ENCODE results near the gene AMD1.
"Not testable (repeated sequence)": the region's sequence is repeated elsewhere in the genome, so short reads cannot be mapped to it uniquely, and the experiment has no call there.

The AMD1 gene

DNA sequence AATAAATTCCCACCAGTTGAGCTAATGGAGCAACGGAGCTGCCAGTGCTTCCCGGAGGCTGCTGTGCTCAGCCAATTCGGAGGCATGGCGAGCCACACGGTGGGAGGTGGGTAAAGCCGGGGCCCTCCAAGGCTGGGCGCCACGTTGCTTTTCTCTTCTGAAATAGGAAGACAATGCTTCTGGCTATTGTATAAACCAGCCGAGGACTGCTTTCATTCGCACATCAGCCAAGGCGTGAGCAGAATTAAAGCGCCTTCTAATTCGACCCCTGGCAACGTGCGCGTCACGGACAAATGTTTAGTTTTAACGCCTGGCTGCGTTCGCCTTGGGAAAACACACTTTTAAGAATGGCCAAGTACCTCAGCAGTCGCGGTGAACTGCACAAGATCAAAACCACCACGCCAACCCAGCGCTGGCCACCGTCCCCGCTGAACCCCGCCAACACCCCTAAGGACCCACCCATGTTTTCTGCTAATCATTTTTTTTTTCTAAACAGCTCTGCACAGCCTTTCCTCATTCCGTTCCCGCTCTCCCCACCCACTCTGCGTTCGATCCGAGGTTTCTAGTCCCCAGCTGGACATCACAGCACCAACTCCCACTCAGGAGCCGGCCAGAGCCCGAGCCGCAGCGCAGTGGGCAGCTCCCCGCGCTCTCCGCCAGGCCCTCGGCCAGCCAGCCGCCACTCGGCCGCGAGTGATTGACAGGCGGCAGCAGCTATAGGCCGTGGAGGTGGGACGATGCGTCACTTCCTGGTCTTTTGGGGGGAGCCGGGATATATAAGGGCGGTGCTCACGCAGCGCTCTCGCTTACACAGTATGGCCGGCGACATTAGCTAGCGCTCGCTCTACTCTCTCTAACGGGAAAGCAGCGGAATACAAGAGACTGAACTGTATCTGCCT lies at the start of gene AMD1:
Gene AMD1, plus strand, starts transcription at position 805 of the 899 bp plus-strand sequence. CDS start 321 bp downstream, outside the sequence.
- peak; percentile 97 for DNase-seq

DNA sequence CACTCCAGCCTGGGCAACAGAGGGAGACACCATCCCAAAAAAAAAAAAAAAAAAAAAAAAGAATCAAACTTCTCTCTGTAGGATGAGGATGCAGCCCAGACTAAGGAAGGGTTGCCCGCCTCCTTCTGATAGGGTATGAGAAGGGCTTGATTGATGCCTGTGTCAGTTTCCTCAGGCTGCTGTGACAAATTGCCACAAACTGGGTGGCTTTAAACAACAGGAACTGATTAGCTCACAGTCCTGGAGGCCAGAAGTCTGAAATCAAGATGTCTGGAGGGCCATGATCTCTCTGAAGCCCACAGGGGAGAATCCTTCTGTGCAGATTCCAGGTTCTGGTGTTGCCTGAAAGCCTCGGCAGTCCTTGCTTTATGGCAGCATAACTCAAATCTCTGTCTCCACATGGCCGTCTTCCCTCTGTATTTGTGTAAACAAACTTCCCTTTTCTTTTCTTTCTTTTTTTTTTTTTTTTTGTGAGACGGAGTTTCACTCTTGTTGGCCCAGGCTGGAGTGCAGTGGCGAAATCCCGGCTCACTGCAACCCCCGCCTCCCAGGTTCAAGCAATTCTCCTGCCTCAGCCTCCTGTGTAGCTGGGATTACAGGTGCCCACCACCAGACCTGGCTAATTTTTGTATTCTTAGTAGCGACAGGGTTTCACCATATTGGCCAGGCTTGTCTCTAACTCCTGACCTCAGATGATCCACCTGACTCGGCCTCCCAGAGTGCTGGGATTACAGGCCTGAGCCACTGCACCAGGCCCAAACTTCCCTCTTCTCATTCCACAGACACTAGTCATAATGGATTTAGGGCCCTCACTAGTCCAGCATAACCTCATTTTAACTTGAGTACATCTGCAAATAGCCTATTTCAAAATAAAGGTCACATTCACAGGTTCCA lies 48.1 kb upstream of the AMD1 start:
- DNase-seq: no peak

DNA sequence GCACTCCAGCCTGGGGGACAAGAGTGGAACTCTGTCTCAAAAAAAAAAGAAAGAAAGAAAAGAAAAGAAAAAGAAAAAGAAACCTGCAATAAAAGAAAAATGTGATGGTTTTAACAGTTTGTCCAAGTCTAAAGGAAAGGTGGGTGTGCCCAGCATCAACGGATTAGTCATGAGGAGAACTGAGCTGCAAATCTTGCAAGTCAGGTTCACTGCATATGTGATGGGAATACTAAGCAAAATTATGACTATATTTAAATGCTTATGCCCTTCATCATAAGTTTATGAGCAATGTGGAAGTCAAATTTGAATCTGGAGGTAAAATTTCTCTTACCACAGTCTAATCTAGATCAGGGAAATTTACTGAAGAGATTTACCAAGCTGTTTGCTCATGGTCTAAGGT lies 46.2 kb upstream of the AMD1 start:
- no peak for DNase-seq

DNA sequence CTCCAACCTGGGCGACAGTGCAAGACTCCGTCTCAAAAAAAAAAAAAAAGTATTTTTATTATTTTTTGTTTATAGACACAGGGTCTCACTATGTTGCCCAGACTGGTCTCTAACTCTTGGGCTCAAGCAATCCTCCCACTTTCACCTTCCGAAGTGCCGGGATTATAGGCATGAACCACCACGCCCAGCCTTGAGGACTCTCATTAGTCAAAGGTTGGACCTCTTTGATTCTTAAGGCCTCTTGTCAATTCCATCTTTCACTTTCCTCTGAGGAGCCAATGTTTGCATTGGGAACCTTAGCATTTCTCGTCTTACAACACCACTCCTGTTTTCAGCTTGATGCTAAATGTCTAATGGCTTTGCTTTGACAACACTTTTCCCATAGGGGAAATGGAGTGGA lies 43.2 kb upstream of the AMD1 start:
- DNase-seq: no peak

DNA sequence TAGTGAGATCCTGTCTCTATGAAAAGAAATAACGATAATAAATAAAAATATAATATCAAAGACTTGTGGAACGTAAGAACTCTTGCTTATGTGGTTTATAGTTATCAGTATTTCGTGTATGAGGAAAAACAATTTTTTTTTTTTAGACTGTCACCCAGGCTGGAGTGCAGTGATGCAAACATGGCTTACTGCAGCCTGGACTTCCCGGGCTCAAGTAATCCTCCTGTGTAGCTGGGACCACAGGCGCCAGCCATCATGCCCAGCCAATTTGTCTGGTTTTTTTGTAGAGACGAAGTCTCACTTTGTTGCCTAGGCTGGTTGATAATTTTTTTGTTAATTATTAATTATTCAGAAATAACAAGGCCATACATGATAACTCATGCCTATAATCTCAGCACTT lies 40.8 kb upstream of the AMD1 start:
- no peak for DNase-seq

DNA sequence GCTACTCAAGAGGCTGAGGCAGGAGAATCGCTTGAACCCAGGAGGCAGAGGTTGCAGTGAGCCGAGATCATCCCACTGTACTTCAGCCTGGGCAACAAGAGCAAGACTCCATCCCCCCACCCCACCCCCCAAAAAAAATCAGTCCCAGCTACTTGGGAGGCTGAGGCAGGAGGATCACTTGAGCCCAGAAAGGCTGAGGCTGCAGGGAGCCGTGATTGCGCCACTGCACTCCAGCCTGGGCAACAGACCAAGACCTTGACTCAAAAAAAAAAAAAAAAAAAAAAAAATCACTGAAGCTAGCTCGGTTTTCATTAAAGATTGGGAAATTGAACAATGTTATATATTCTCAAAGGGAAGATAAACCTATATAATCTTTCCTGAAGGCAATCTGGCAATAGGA lies 38.8 kb upstream of the AMD1 start:
- DNase-seq: not testable (repeated sequence)

DNA sequence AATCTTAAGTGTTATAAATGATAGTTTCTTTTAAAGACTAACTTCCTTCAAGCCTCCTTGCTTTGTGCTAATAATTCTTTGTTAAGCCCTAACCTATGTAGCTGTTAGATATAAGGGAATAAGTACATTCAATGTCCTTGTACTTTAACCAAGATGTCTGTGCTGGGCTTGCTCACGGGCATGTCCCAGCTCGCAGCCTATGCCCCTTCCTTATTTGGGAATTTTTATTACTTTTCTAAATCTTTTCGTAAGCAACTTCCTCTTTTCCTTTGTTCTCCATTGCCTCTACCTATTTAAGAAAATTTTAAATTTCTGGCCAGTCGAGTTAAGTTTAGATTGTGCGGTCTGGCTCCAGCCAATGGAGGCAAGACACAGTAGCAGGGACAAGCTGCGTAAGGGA lies 33.3 kb upstream of the AMD1 start:
- DNase-seq: no peak

DNA sequence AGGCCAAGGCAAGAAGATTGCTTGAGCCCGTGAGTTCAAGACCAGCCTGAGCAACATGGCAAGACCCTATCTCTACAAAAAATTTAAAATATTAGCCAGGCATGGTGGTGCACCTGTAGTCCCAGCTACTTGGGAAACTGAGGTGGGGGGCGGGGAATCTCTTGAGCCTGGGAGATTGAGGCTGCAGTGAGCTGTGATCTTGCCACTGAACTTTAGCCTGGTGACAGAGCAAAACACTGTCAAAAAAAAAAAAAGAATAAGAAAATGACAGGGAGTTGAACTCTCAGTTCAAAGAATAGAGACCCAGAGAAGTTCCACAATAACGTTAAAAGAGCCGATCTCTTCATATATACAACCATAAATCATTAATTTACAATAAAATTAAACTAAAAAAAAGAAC lies 24.8 kb upstream of the AMD1 start:
- no peak for DNase-seq

DNA sequence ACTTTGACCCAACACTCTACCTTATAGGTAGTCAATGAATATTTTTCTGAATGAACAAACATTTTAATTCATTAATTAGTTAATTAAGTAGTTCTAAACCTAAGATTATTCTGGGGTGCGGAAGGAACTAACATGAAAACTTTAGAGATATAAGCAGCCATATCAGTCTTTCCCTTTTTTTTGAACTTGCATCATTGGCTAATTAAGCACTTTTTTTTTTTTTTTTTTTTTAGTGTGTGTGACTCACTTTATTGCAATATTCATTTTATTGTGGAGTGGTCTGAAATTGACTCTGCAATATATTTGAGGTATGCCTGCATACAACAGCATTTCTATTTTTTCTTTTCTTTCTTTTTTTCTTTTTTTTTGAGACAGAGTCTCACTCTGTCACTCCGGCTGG lies 21.8 kb upstream of the AMD1 start:
- DNase-seq: no peak

DNA sequence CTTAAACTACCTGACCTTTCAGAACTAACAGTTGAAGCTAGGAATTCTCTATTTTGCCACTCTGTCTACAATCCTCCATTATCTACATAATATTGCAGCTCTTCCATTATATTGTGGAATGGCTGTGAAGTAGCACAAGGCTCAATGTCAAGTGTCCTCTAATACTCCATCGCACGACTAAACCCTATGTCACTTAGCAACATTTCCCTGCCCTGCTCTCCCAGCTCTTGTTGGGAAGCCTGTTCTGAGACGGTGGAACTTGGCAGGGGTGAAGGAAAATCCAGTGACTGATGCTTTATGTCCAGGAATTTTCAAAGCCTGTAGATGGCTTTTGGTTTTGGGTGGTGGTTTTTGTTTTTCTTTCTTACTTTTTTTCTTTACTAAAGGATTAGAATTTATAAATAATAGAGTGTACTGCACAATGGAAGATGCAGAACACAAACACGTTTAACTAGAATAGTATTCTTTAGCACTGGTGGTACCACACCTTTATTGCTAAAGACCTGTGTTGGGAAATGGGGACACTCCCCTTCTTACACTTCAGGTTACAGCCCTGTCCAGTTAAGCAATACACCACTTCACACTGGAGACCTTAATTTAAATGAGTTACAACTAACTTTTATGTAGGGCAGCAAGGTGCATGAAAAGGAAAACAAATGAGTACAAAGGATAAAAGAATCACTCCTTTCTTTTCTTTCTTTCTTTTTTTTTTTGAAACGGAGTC lies 20.7 kb upstream of the AMD1 start:
- DNase-seq: no peak

DNA sequence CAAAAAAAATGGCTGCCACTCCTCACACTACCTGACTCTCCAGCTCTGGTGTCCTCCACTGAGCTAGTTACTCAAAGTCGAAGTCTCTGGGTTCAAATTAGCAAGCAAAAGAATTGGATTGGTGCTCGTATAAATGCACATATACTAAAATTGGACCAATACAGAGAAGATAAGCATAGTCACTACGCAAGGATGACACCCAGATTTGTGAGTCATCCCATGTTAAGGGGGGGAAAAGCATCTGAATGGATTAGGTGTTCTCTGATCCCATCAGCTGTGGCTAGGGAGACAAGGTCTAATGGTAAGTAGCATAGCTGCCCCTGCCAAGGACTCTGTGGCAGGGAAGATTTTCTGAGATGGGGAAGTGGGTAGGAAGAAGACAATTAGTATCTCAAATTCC lies 18.3 kb upstream of the AMD1 start:
- no peak for DNase-seq

DNA sequence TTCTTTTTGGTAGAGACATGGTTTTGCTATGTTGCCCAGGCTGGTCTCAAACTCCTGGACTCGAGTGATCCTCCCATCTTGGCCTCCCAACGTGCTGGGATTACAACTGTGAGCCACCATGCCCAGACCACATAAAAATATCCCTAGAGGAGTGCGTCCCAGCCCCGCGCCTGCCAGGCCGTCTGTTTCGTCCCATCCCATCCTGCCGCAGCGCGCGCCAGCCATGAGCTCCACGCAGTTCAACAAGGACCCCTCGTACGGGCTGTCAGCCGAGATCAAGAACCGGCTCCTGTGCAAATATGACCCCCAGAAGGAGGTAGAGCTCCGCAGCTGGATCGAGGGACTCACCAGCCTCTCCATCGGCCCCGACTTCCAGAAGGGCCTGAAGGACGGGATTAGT lies 16.6 kb upstream of the AMD1 start:
- no peak for DNase-seq

DNA sequence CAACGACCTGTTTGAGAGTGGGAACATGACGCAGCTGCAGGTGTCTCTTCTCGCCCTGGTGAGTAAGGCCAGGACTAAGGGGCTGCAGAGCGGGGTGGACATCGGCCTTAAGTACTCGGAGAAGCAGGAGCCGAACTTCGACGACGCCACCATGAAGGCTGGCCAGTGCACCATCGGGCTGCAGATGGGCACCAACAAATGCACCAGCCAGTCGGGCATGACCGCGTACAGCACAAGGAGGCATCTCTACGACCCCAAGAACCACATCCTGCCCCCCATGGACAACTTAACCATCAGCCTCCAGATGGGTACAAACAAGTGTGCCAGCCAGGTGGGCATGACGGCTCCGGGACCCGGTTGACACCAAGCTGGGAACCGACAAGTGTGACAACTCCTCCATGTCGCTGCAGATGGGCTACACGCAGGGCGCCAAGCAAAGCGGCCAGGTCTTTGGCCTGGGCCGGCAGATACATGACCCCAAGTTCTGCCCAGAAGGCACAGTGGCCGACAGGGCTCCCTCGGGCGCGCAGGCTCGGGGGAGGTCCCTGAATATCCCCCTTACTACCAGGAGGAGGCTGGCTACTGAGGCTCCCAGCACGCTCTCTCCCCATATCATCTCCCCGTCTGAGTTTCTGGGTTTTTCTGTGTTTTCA lies 15.9 kb upstream of the AMD1 start:
- no peak for DNase-seq

DNA sequence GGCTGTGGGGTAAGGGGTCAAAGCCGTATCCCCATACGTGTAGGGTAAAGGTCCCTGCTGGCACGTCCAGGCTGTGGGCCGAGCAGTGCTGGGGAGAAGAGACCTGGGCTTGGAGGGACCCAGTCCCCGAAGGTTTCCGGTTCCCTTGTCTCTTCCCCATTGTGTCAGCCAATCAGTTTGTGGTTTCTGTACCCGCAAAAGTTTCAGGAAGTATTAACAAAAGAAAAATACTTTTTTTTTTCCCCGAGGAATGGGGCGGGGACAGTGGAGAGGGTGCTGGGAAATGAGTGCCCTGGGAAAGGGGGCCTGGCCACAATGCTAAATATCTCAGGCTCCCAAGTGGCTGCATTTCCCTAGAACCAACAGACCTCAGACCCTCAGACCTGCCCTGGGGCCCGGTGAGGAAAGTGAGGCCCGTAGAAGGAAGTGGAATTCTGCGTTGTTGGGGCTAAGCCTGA lies 15.2 kb upstream of the AMD1 start:
- no peak for DNase-seq

DNA sequence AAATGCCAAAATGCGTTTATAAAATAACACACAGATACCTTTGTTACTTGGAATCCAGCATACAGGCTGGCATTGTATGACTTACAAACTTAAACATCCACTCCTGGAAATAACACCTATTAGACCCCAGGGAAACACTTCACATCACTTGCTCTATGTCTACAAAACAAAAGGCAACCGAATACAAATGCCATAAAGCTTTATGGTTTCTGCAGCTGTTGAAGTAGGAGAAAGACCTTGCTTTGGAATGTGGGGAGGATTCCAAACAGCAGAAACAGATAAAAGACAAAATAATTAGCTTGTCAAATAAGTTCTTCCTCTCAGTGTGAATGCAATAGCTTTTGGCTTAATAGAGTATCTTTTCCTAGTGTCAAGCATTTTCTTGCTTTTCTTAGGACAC lies 9.8 kb upstream of the AMD1 start:
- peak; percentile 18 for DNase-seq

DNA sequence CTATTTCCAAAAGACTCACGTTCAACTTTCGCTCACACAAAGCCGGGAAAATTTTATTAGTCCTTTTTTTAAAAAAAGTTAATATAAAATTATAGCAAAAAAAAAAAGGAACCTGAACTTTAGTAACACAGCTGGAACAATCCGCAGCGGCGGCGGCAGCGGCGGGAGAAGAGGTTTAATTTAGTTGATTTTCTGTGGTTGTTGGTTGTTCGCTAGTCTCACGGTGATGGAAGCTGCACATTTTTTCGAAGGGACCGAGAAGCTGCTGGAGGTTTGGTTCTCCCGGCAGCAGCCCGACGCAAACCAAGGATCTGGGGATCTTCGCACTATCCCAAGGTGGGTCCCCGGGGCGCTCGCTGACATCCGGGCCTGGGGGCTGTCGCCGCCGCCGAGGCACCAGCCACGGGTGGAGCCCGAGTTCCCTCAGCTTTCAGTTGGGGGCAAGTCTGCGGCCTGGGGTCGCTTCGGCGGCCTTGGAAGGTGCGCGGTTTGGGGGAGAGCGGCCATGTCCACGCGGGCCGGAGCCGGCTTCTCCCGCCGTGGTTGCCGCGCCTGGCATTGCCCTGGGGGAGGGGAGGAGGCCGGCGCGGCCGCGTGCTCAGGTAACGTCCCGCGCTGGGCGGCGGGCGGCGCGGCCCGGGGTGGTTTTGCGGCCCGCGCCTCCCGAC lies 429 bp downstream of the AMD1 start:
- peak; percentile 49 for DNase-seq

DNA sequence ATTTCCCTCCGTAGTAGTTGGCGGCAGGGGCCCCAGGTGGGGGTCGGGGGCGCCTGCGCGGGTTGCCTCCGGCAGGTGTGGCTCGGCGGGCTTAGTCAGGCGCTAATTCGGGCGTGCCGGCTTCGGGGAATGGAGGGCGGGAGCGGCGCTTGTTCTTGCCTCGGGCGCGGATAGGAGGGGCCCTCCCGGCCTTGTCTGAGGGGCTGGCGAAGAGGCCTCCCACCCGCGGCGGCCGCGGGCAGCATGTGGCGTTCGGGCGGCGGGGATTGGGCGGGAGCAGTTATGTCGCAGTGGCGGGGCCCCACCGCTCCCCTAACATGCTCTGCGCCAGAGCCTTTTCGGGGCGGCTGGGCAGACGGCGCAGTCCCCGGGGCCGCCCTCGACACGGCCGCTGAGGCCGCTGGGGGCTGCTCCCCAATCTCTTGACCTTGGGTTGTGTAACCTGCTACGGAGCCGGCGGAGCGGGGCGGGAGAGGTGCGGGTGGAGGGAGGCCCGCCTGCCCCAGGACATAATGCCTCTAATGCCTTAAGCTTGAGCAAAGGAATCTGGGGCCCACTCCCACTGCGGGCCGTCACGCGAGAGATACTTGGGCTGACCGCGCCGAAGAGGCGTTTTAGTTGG lies 1.1 kb downstream of the AMD1 start:
- DNase-seq: peak; percentile 53

DNA sequence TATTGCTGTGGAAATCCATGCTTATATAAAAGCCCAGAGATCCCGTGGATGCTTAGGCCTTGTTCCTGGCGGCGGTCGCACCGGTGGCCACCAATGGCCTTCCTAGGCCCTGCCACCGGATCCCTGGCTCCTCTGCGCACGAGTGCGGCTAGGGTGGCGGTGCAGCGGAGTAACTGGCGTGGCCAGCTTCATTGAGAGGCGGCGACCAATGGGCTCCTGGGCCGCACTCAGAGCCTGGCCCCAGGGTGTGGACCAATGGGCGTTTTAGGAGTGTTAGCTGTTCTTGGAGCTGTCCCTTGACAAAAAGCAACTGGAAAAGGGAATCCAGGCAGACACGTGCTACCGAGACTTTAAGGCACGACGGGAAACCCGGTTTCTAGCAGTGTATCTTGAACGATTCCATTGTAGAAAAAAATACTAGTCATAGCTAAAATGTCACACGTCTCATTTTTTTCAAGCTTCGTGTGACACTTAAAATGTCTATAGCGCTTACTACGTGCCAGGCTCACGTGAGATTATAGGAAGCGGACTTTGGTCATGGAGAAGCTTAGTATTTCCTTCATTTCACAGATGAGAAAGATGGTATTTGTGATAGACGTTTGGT lies 1.7 kb downstream of the AMD1 start:
- DNase-seq: peak; percentile 68

DNA sequence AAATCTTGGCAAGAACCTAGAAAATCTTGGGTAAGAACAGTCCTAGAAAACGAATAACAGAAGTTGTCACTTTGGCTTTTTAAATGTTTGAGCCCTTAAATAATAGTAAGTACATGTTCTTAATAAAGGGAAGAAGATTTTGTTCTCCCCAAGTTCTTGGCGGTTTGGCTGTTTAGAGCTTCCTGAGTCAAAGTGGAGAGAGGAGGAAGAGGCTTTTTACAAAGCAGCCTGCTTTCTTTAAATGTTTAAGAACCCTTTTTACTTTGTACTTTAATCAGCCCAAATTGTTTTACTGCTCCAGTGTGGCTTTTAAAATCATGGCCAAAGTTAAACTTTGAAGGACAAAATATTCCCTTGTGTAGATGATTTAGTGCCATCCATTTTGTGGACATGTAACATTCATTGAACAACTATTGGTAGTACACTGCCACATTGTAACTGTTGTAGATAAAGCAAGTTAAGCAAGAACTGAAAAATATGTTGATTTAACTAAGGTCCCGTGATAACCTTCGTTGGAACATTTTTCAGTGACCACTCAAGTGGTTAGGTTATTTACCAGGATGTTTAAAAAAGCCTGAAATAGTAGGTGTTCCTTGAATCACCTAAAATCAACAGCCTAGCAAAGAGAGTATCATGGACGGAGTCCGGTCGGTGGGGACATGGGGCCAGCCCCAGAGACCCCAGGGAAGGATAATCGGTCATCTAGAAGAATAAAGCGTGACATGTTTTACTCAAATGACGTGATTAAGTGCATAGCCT lies 2.4 kb downstream of the AMD1 start:
- no peak for DNase-seq

DNA sequence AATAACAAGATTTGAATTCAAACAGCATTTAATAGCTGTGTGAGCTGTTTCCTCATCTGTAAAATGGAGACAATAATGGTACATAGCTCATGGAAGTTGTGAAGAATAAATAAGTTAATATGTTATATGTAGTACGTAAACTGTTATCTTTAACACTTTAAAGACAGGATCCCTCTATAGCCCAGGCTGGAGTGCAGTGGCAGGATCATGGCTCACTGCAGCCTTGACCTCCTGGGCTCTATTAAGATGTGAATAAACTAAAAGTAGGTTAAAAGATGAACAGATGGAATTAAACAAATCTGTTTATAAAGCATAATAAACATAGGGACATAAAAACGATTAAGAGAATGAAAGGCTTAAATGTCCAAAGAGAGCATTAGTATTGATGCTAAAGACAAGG lies 3.0 kb downstream of the AMD1 start:
- DNase-seq: no peak

All from NCI-H345 (cell line).